Smooth muscle cell (in vitro differentiated cells): ENCODE results near the gene RAPGEF4. TPM values are rescaled to one million over a fixed set of nuclear protein-coding genes. Genes with fewer than 3 reads are reported as not detected.
A peak's percentile ranks its signal among the peaks of the same experiment; 100 is the strongest.

Experiments
- DNase-seq: peaks from one replicate; lab custom pipeline; 2025; ENCODE audit not compliant: unreplicated experiment; lab: John Stamatoyannopoulos, UW
- H2AFZ ChIP-seq: fragments of 200-600 bp; sonication (generic); 2 replicates; pipeline ENCODE4 v1.6.0; 2016; ENCODE audit warnings: antibody characterized with exemption, low read depth, mild to moderate bottlenecking
- H3F3A ChIP-seq: fragments of 200-600 bp; sonication (generic); 2 replicates; pipeline ENCODE4 v1.6.0; 2017; ENCODE audit warnings: antibody characterized with exemption, low read depth
- H3K27ac ChIP-seq: fragments of 200-600 bp; sonication (generic); 2 replicates; pipeline ENCODE4 v1.5.1; 2016; ENCODE audit warnings: low read depth, mild to moderate bottlenecking
- H3K27me3 ChIP-seq: fragments of 200-600 bp; sonication (generic); 2 replicates; pipeline ENCODE4 v1.6.1; 2016; ENCODE audit warnings: low read depth, mild to moderate bottlenecking
- H3K36me3 ChIP-seq: fragments of 200-600 bp; sonication (generic); 2 replicates; pipeline ENCODE4 v1.5.1; 2016; ENCODE audit warnings: low read depth
- H3K4me1 ChIP-seq: fragments of 200-600 bp; sonication (generic); 2 replicates; pipeline ENCODE4 v1.5.1; 2016; ENCODE audit warnings: low read depth
- H3K4me2 ChIP-seq: fragments of 200-600 bp; sonication (generic); 2 replicates; pipeline ENCODE4 v1.6.0; 2016; ENCODE audit warnings: mild to moderate bottlenecking
- H3K4me3 ChIP-seq: fragments of 200-600 bp; sonication (generic); 2 replicates; pipeline ENCODE4 v1.5.1; 2016; ENCODE audit warnings: mild to moderate bottlenecking
- H3K79me2 ChIP-seq: fragments of 200-600 bp; sonication (generic); 2 replicates; pipeline ENCODE4 v1.6.0; 2016; ENCODE audit warnings: low read depth, mild to moderate bottlenecking
- H3K9ac ChIP-seq: fragments of 200-600 bp; sonication (generic); 2 replicates; pipeline ENCODE4 v1.6.0; 2016; ENCODE audit warnings: low read depth
- H3K9me3 ChIP-seq: fragments of 200-600 bp; sonication (generic); replicated peaks from 2 replicates; pipeline ENCODE4 v1.5.1; 2016; ENCODE audit warnings: low read depth
- H4K20me1 ChIP-seq: fragments of 200-600 bp; sonication (generic); 2 replicates; pipeline ENCODE4 v1.6.0; 2016; ENCODE audit warnings: low read depth
- CTCF ChIP-seq: fragments of 200-600 bp; sonication (generic); IDR thresholded peaks from 2 replicates; pipeline ENCODE4 v1.5.1; 2017; ENCODE audit warnings: borderline replicate concordance, mild to moderate bottlenecking, antibody characterized with exemption; ENCODE audit not compliant: insufficient read depth, poor library complexity, severe bottlenecking
- WGBS: methylation state at CpG from one replicate; pipeline ENCODE4 v1.1.7; 2016; ENCODE audit warnings: low lambda C conversion rate; 5-methylcytosine and 5-hydroxymethylcytosine counted together
- polyA plus RNA-seq: library from polyadenylated mRNA; unstranded; fragments of >200 nt; fragmentation: Nextera tagmentation; extraction: Ambion mirVana; gene quantifications from 2 replicates; pipeline ENCODE4 v1.2.1, GENCODE V29; 2016
- total RNA-seq: library from RNA; depleted of rRNA; stranded (reverse); fragments of >200 nt; gene quantifications from 2 replicates; pipeline ENCODE4 v1.2.3, GENCODE V29; 2014

The RAPGEF4 gene
- total and polyA plus RNA-seq, 2 experiments from 2014 or later = 0.35 to 2.7 TPM

- no peaks in the 10 kb centered on the region for H4K20me1 ChIP-seq
- no peak overlapping the region for H3K4me2 ChIP-seq
- no peaks in the 10 kb centered on the region for H3F3A ChIP-seq
- no peaks in the 10 kb centered on the region for H3K9me3 ChIP-seq
- H3K79me2 ChIP-seq = no peaks in the 10 kb centered on the region
- DNase-seq = no peak
- no peak overlapping the region for H3K9ac ChIP-seq
- H3K27me3 ChIP-seq = no peaks in the 10 kb centered on the region
- no peaks in the 10 kb centered on the region for H3K36me3 ChIP-seq
- WGBS = 89% methylated on average over 2 of the region's 2 CpGs
- H3K4me3 ChIP-seq = no peak overlapping the region
- no peak overlapping the region for H2AFZ ChIP-seq
- no peak for TF ChIP-seq CTCF
- H3K27ac ChIP-seq = no peak overlapping the region
- H3K4me1 ChIP-seq = peaks cover 15% of the 10 kb centered on the region
These were observed 194.0 kb downstream of the RAPGEF4 start for GRCh38 chr2:172929644-172930043.

GRCh38 chr2:172930871-172931255 lies 195.2 kb downstream of the RAPGEF4 start:
- Histone ChIP-seq H3K79me2 (no peaks in the 10 kb centered on the region), H3K27me3 (no peaks in the 10 kb centered on the region), H2AFZ (no peak overlapping the region), H3K36me3 (no peaks in the 10 kb centered on the region), H3F3A (no peaks in the 10 kb centered on the region), H3K9ac (no peak overlapping the region), H3K4me3 (no peak overlapping the region), H3K9me3 (no peaks in the 10 kb centered on the region), H3K4me1 (peaks cover 15% of the 10 kb centered on the region), H4K20me1 (no peaks in the 10 kb centered on the region), H3K4me2 (no peak overlapping the region), H3K27ac (no peak overlapping the region)
- no peak for TF ChIP-seq CTCF
- WGBS = 30% methylated on average over 7 of the region's 7 CpGs
- no peak for DNase-seq

GRCh38 chr2:172931256-172931894 lies 195.7 kb downstream of the RAPGEF4 start:
- no peaks in the 10 kb centered on the region for H4K20me1 ChIP-seq
- H3K4me1 ChIP-seq = peaks cover 15% of the 10 kb centered on the region
- no peak overlapping the region for H3K27ac ChIP-seq
- no peak overlapping the region for H3K4me3 ChIP-seq
- H3K79me2 ChIP-seq = no peaks in the 10 kb centered on the region
- H3K9ac ChIP-seq = no peak overlapping the region
- no peak for TF ChIP-seq CTCF
- no peaks in the 10 kb centered on the region for H3F3A ChIP-seq
- no peak for DNase-seq
- H3K4me2 ChIP-seq = peak overlapping the region; percentile 28
- WGBS = 34% methylated on average over 7 of the region's 7 CpGs
- no peaks in the 10 kb centered on the region for H3K9me3 ChIP-seq
- no peak overlapping the region for H2AFZ ChIP-seq
- H3K36me3 ChIP-seq = no peaks in the 10 kb centered on the region
- H3K27me3 ChIP-seq = no peaks in the 10 kb centered on the region

GRCh38 chr2:172931918-172932520 lies 196.4 kb downstream of the RAPGEF4 start:
- Histone ChIP-seq H3K27me3 (no peaks in the 10 kb centered on the region), H3K4me3 (no peak overlapping the region), H3F3A (no peaks in the 10 kb centered on the region), H3K79me2 (no peaks in the 10 kb centered on the region), H3K36me3 (no peaks in the 10 kb centered on the region), H3K4me2 (peak overlapping the region; percentile 28), H2AFZ (no peak overlapping the region), H3K4me1 (peaks cover 15% of the 10 kb centered on the region), H3K9ac (no peak overlapping the region), H4K20me1 (no peaks in the 10 kb centered on the region), H3K9me3 (no peaks in the 10 kb centered on the region), H3K27ac (no peak overlapping the region)
- peak; percentile 81 for TF ChIP-seq CTCF
- WGBS = 2% methylated on average over 8 of the region's 8 CpGs
- DNase-seq = peak; percentile 17
